ENCODE measurements around the gene RPL37. TPM values are rescaled to one million over a fixed set of nuclear protein-coding genes. Genes with fewer than 3 reads are reported as not detected.

RPL37 gene
- total RNA-seq, 4 donors from 2014 or later: 117 to 365 (median 159) TPM

GRCh38 chr5:40829748-40830533, 5.1 kb downstream of the RPL37 start:
- H3K36me3 ChIP-seq: peaks cover 0 to 89% (median 22%) of the 10 kb centered on the region in 3 donors
- WGBS, 2 donors: 89 to 92% methylated on average over 13 of the region's 13 CpGs
- no peak for TF ChIP-seq POLR2A (IDR thresholded peaks at IDR 0.05)
- no peak for TF ChIP-seq EP300 (IDR thresholded peaks at IDR 0.05)
- TF ChIP-seq, protein P1, sequence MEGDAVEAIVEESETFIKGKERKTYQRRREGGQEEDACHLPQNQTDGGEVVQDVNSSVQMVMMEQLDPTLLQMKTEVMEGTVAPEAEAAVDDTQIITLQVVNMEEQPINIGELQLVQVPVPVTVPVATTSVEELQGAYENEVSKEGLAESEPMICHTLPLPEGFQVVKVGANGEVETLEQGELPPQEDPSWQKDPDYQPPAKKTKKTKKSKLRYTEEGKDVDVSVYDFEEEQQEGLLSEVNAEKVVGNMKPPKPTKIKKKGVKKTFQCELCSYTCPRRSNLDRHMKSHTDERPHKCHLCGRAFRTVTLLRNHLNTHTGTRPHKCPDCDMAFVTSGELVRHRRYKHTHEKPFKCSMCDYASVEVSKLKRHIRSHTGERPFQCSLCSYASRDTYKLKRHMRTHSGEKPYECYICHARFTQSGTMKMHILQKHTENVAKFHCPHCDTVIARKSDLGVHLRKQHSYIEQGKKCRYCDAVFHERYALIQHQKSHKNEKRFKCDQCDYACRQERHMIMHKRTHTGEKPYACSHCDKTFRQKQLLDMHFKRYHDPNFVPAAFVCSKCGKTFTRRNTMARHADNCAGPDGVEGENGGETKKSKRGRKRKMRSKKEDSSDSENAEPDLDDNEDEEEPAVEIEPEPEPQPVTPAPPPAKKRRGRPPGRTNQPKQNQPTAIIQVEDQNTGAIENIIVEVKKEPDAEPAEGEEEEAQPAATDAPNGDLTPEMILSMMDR (IDR thresholded peaks at IDR 0.05): no peak

DNA sequence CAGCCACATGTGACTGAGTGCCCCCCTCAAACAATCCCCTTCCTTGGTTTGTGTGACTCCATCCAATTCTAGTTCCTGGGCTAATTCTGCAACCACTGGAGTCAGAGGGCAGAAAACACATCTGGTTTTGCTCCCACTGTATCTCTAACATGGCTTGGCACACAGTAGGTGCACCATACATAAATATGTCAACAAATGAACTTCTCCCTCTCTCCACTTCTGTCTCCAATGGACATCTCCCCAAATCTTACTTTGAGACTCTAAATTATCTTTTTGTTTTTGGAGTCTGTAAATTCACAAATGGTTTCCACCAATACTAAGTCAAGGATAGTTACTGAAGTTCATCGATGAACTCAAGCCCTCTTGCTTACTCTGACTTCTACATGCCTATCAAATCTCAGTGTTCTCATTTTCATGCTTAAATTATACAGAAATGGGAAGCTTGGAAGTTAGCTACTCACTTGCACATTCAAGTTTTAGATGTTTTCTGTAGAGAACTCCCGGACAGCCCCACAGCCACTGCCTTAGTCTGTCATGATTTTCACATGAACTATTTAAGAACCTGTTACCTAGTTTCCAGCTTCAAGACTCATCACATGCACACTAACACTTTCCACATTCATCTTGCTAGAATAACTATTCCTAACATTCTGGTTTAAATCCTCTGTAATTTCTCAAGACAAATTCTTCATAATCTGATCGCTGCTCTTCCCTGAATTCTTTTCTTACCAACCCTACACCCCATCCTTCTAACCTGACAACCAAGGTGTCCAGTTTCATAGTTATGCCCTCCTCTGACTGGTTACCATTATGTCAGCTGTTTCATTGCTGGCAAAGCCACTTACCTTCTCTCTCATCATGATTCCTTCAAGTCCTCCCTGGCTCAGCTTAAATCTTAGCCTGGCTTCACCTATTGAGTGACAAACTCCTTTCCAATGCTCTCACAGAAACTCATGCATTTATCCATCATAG, 6.0 kb downstream of the RPL37 start:
- peaks cover 0 to 20% (median 11%) of the 10 kb centered on the region in 4 donors for H3K4me1 ChIP-seq
- no peak overlapping the region for H3K4me3 ChIP-seq
- WGBS, 2 donors: 96 to 98% methylated on average over 3 of the region's 3 CpGs
- H3K27ac ChIP-seq: no peak overlapping the region
- no peaks in the 10 kb centered on the region for H3K9me3 ChIP-seq
- peaks cover 0 to 89% (median 22%) of the 10 kb centered on the region in 3 donors for H3K36me3 ChIP-seq
- no peak for DNase-seq (ENCODE audit: low spot score in 2 of 2)
- H3K27me3 ChIP-seq: no peaks in the 10 kb centered on the region
- TF ChIP-seq, protein P1 (IDR thresholded peaks at IDR 0.05): no peak
- TF ChIP-seq EP300 (IDR thresholded peaks at IDR 0.05): no peak
- TF ChIP-seq POLR2A (IDR thresholded peaks at IDR 0.05): no peak

More at GRCh38 chr5:40829748-40830533, 5.1 kb downstream of the RPL37 start:
- no peaks in the 10 kb centered on the region for H3K9me3 ChIP-seq
- H3K4me1 ChIP-seq: peaks cover 0 to 24% (median 13%) of the 10 kb centered on the region in 4 donors
- no peak overlapping the region for H3K4me3 ChIP-seq
- DNase-seq (ENCODE audit: low spot score in 2 of 2): no peak
- no peak overlapping the region for H3K27ac ChIP-seq
- no peaks in the 10 kb centered on the region for H3K27me3 ChIP-seq

DNA sequence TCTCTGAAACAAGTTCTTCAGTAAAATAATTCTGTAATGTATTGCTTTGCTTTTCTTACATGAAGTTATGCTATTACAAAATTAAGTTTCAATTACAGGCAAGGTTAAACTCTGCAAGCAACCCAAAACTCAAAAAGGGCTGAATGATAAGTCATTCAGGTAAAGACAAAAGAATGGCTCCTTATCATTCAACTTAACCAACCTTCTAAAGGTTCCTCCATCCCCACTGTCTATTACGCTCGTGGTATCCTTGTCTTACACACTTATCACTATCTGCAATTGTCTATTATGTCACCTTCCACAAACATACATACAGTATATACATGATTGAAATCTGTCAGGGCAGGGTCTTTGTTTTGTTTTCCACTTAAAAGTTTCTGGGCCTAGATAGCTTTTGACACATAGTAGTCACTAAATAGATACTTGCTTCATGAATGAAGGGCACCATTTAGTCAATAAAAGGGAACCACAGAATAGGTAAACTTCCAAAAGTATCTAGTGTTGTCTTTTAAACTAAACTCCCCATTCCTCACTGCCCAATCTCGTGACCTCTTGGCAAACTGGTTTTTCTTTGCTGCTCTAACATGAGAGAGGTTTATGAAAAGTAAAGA, 6.9 kb downstream of the RPL37 start:
- Histone ChIP-seq H3K27me3 (no peaks in the 10 kb centered on the region), H3K9me3 (no peaks in the 10 kb centered on the region), H3K27ac (no peak overlapping the region), H3K4me3 (no peak overlapping the region), H3K4me1 (peaks cover 0 to 12% (median 2%) of the 10 kb centered on the region in 4 donors), H3K36me3 (peaks cover 0 to 81% (median 22%) of the 10 kb centered on the region in 3 donors)
- 88 to 93% methylated on average over 3 of the region's 3 CpGs for WGBS, 2 donors
- TF ChIP-seq POLR2A (IDR thresholded peaks at IDR 0.05) (no peak), EP300 (IDR thresholded peaks at IDR 0.05) (no peak)
- TF ChIP-seq, protein P1 (IDR thresholded peaks at IDR 0.05): no peak
- DNase-seq (ENCODE audit: low spot score in 2 of 2): no peak

- H3K9me3 ChIP-seq: no peaks in the 10 kb centered on the region
- peaks cover 0 to 74% (median 22%) of the 10 kb centered on the region in 3 donors for H3K36me3 ChIP-seq
- TF ChIP-seq, protein P1 (IDR thresholded peaks at IDR 0.05): no peak
- TF ChIP-seq POLR2A (IDR thresholded peaks at IDR 0.05) (no peak), EP300 (IDR thresholded peaks at IDR 0.05) (no peak)
- no peaks in the 10 kb centered on the region for H3K27me3 ChIP-seq
- H3K27ac ChIP-seq: no peak overlapping the region
- DNase-seq (ENCODE audit: low spot score in 2 of 2): no peak
- WGBS, 2 donors: 86% methylated on average over 14 of the region's 14 CpGs
- no peak overlapping the region for H3K4me3 ChIP-seq
- H3K4me1 ChIP-seq: peaks cover 0 to 4% (median 0%) of the 10 kb centered on the region in 4 donors
Measured at GRCh38 chr5:40827188-40827977, 7.6 kb downstream of the RPL37 start.

All from tibial nerve (tissue), 4 donors.